Neural progenitor cell (in vitro differentiated cells): Measurements from ENCODE around the gene UBE2L6. TPM values are rescaled to one million over a fixed set of nuclear protein-coding genes. Genes with fewer than 3 reads are reported as not detected.
A peak's percentile ranks its signal among the peaks of the same experiment; 100 is the strongest.

Experiments
- DNase-seq: peaks from one replicate; pipeline ENCODE4 v3.0.0-alpha.2; 2016; ENCODE audit warnings: low spot score
- H2AFZ ChIP-seq: fragments of 200-600 bp; sonication (generic); replicated peaks from 2 replicates; pipeline ENCODE4 v1.6.1; 2016; ENCODE audit warnings: antibody characterized with exemption
- H3F3A ChIP-seq: fragments of 200-600 bp; sonication (generic); 2 replicates; pipeline ENCODE4 v1.6.1; 2016; ENCODE audit warnings: antibody characterized with exemption, low read depth
- H3K27ac ChIP-seq: fragments of 200-600 bp; sonication (generic); 2 replicates; pipeline ENCODE4 v1.5.1; 2016; ENCODE audit warnings: mild to moderate bottlenecking
- H3K27me3 ChIP-seq: fragments of 200-600 bp; sonication (generic); 2 replicates; pipeline ENCODE4 v1.6.1; 2016; ENCODE audit warnings: mild to moderate bottlenecking, moderate library complexity
- H3K36me3 ChIP-seq: fragments of 200-600 bp; sonication (generic); 2 replicates; pipeline ENCODE4 v1.5.1; 2016
- H3K4me1 ChIP-seq: fragments of 200-600 bp; sonication (generic); 2 replicates; pipeline ENCODE4 v1.6.1; 2016; ENCODE audit warnings: mixed run types
- H3K4me2 ChIP-seq: fragments of 200-600 bp; sonication (generic); 2 replicates; pipeline ENCODE4 v1.6.1; 2016
- H3K4me3 ChIP-seq: fragments of 200-600 bp; sonication (generic); 2 replicates; pipeline ENCODE4 v1.5.1; 2016
- H3K79me2 ChIP-seq: fragments of 200-600 bp; sonication (generic); 2 replicates; pipeline ENCODE4 v1.6.1; 2016; ENCODE audit warnings: low read depth
- H3K9ac ChIP-seq: fragments of 200-600 bp; sonication (generic); 2 replicates; pipeline ENCODE4 v1.6.1; 2016
- H3K9me3 ChIP-seq: fragments of 200-600 bp; sonication (generic); 2 replicates; pipeline ENCODE4 v1.5.1; 2016; ENCODE audit warnings: low read depth
- H4K20me1 ChIP-seq: fragments of 200-600 bp; sonication (generic); 2 replicates; pipeline ENCODE4 v1.6.1; 2016; ENCODE audit warnings: low read depth
- H3K27ac Mint-ChIP-seq: 3 replicates; pipeline ENCODE4 v1.8.0; 2021; ENCODE audit warnings: mixed read lengths
- H3K27me3 Mint-ChIP-seq: 2 replicates; pipeline ENCODE4 v1.8.0; 2022; ENCODE audit warnings: low read depth, mild to moderate bottlenecking, inconsistent platforms, moderate library complexity, mixed read lengths; ENCODE audit not compliant: insufficient read depth
- H3K36me3 Mint-ChIP-seq: 3 replicates; pipeline ENCODE4 v1.8.0; 2021; ENCODE audit warnings: mixed read lengths
- H3K4me1 Mint-ChIP-seq: 3 replicates; pipeline ENCODE4 v1.8.0; 2021; ENCODE audit warnings: mixed read lengths
- H3K4me3 Mint-ChIP-seq: 3 replicates; pipeline ENCODE4 v1.8.0; 2021; ENCODE audit warnings: mild to moderate bottlenecking, moderate library complexity, mixed read lengths
- H3K9me3 Mint-ChIP-seq: 3 replicates; pipeline ENCODE4 v1.8.0; 2020; ENCODE audit warnings: mixed read lengths
- CTCF ChIP-seq: fragments of 200-600 bp; sonication (generic); IDR thresholded peaks from 2 replicates; pipeline ENCODE4 v1.5.1; 2017; ENCODE audit warnings: antibody characterized with exemption, mild to moderate bottlenecking
- EZH2 ChIP-seq: fragments of 200-600 bp; sonication (generic); IDR thresholded peaks from 2 replicates; pipeline ENCODE4 v1.6.1; 2017; ENCODE audit warnings: antibody characterized with exemption, mild to moderate bottlenecking, moderate library complexity
- EZH2phosphoT487 ChIP-seq: fragments of 200-600 bp; sonication (generic); IDR thresholded peaks from 2 replicates; pipeline ENCODE4 v1.6.1; 2017; ENCODE audit warnings: antibody characterized with exemption
- total RNA-seq: library from RNA; depleted of rRNA; stranded (reverse); fragments of >200 nt; gene quantifications from 2 replicates; pipeline ENCODE4 v1.2.3, GENCODE V29; 2015; ENCODE audit warnings: low replicate concordance

Gene UBE2L6
- total RNA-seq, 1 donor from 2014 or later, result 76.2 TPM

- Mint-ChIP-seq H3K27ac (no peak overlapping the region), H3K4me1 (peaks cover 10% of the 10 kb centered on the region), H3K4me3 (peak overlapping the region; percentile 74), H3K36me3 (no peaks in the 10 kb centered on the region), H3K9me3 (peaks cover 2% of the 10 kb centered on the region), H3K27me3 (peaks cover 46% of the 10 kb centered on the region)
- TF ChIP-seq EZH2phosphoT487 (no peak), EZH2 (no peak), CTCF (no peak)
- no peaks in the 10 kb centered on the region for H3K9me3 ChIP-seq
- no peak overlapping the region for H3K4me2 ChIP-seq
- no peak overlapping the region for H3K27ac ChIP-seq
- H3K4me3 ChIP-seq, result no peak overlapping the region
- H3K4me1 ChIP-seq, result peaks cover 16% of the 10 kb centered on the region
- H3F3A ChIP-seq, result peaks cover 26% of the 10 kb centered on the region
- H3K27me3 ChIP-seq, result peaks cover 65% of the 10 kb centered on the region
- H2AFZ ChIP-seq, result no peak overlapping the region
- H3K36me3 ChIP-seq, result no peaks in the 10 kb centered on the region
- H4K20me1 ChIP-seq, result peaks cover 15% of the 10 kb centered on the region
- no peaks in the 10 kb centered on the region for H3K79me2 ChIP-seq
- DNase-seq, result no peak
- no peak overlapping the region for H3K9ac ChIP-seq
Measured at GRCh38 chr11:57513452-57513795, 54.0 kb downstream of the UBE2L6 start.

- Histone ChIP-seq H3K27ac (no peak overlapping the region), H3K9me3 (no peaks in the 10 kb centered on the region), H3F3A (peaks cover 26% of the 10 kb centered on the region), H3K79me2 (no peaks in the 10 kb centered on the region), H3K36me3 (no peaks in the 10 kb centered on the region), H3K4me1 (peaks cover 16% of the 10 kb centered on the region), H3K27me3 (peaks cover 62% of the 10 kb centered on the region), H3K4me3 (no peak overlapping the region), H3K9ac (no peak overlapping the region), H3K4me2 (no peak overlapping the region), H2AFZ (no peak overlapping the region), H4K20me1 (peaks cover 15% of the 10 kb centered on the region)
- Mint-ChIP-seq H3K27me3 (peaks cover 46% of the 10 kb centered on the region), H3K9me3 (peaks cover 2% of the 10 kb centered on the region), H3K4me3 (no peak overlapping the region), H3K27ac (no peak overlapping the region), H3K36me3 (no peaks in the 10 kb centered on the region), H3K4me1 (peaks cover 10% of the 10 kb centered on the region)
- TF ChIP-seq EZH2phosphoT487 (no peak), EZH2 (no peak), CTCF (no peak)
- no peak for DNase-seq
Measured at GRCh38 chr11:57512646-57513451, 54.6 kb downstream of the UBE2L6 start.

GRCh38 chr11:57511741-57512430, 55.6 kb downstream of the UBE2L6 start:
- H3K9ac ChIP-seq, result no peak overlapping the region
- TF ChIP-seq EZH2, result no peak
- TF ChIP-seq EZH2phosphoT487, result no peak
- TF ChIP-seq CTCF, result no peak
- Mint-ChIP-seq H3K4me1 (peaks cover 10% of the 10 kb centered on the region), H3K27ac (no peak overlapping the region), H3K36me3 (no peaks in the 10 kb centered on the region), H3K4me3 (no peak overlapping the region), H3K27me3 (peaks cover 39% of the 10 kb centered on the region), H3K9me3 (no peaks in the 10 kb centered on the region)
- H3K79me2 ChIP-seq, result no peaks in the 10 kb centered on the region
- no peak overlapping the region for H3K27ac ChIP-seq
- peaks cover 16% of the 10 kb centered on the region for H3K4me1 ChIP-seq
- H3K36me3 ChIP-seq, result no peaks in the 10 kb centered on the region
- peaks cover 25% of the 10 kb centered on the region for H3F3A ChIP-seq
- H4K20me1 ChIP-seq, result peaks cover 15% of the 10 kb centered on the region
- no peak for DNase-seq
- no peak overlapping the region for H3K4me2 ChIP-seq
- H3K9me3 ChIP-seq, result no peaks in the 10 kb centered on the region
- H3K4me3 ChIP-seq, result no peak overlapping the region
- H2AFZ ChIP-seq, result no peak overlapping the region
- H3K27me3 ChIP-seq, result peaks cover 52% of the 10 kb centered on the region
